ENCODE data around the gene RHOV.

Gene RHOV

GRCh38 chr15:40908095-40908494, 34.1 kb upstream of the RHOV start:
- Histone ChIP-seq H4K20me1 (peaks cover 0 to 34% (median 12%) of the 10 kb centered on the region in 11 experiments; a peak in 13 of 22 replicates), H3K4me1 (peaks cover 93 to 99% (median 98%) of the 10 kb centered on the region in 10 experiments), H3K9ac (peak overlapping the region; percentile 82 to 90 (median 85); a peak in 18 of 22 replicates), H3K27me3 (no peaks in the 10 kb centered on the region), H3K4me3 (peak overlapping the region in 6 of 10 experiments; percentile 51 to 73 (median 60); a peak in 10 of 20 replicates), H3K4me2 (peak overlapping the region; percentile 94 to 99 (median 98)), H3K9me3 (replicated peaks in 1 of 11) (no peaks in the 10 kb centered on the region), H3K27ac (peak overlapping the region in 10 of 11 experiments; percentile 86 to 98 (median 95); a peak in 20 of 22 replicates), H3K36me3 (peaks cover 8 to 24% (median 16%) of the 10 kb centered on the region in 11 experiments; a peak in 21 of 22 replicates)
- TF ChIP-seq Cebpa-rat (IDR thresholded peaks at IDR 0.05): no peak

- H3K4me1 ChIP-seq: peaks cover 95 to 100% (median 100%) of the 10 kb centered on the region in 10 experiments
- H4K20me1 ChIP-seq: peaks cover 0 to 43% (median 12%) of the 10 kb centered on the region in 11 experiments; a peak in 13 of 22 replicates
- no peaks in the 10 kb centered on the region for H3K9me3 ChIP-seq (replicated peaks in 1 of 11)
- TF ChIP-seq Cebpa-rat (IDR thresholded peaks at IDR 0.05): no peak
- H3K36me3 ChIP-seq: peaks cover 9 to 29% (median 23%) of the 10 kb centered on the region in 11 experiments; a peak in 21 of 22 replicates
- peak overlapping the region; percentile 86 to 98 (median 95) for H3K27ac ChIP-seq
- peak overlapping the region; percentile 82 to 90 (median 85) for H3K9ac ChIP-seq
- H3K27me3 ChIP-seq: no peaks in the 10 kb centered on the region
- peak overlapping the region; percentile 45 to 73 (median 60) for H3K4me3 ChIP-seq
- peak overlapping the region; percentile 94 to 99 (median 98) for H3K4me2 ChIP-seq
Observed at GRCh38 chr15:40906991-40907802, 33.2 kb upstream of the RHOV start.

- Histone ChIP-seq H3K27ac (peak overlapping the region; percentile 86 to 98 (median 95)), H3K4me1 (peaks cover 99 to 100% (median 100%) of the 10 kb centered on the region in 10 experiments), H3K27me3 (no peaks in the 10 kb centered on the region), H4K20me1 (peaks cover 0 to 44% (median 12%) of the 10 kb centered on the region in 11 experiments; a peak in 13 of 22 replicates), H3K9me3 (replicated peaks in 1 of 11) (no peaks in the 10 kb centered on the region), H3K4me2 (peak overlapping the region; percentile 94 to 99 (median 98)), H3K9ac (peak overlapping the region; percentile 82 to 90 (median 85)), H3K36me3 (peaks cover 12 to 37% (median 27%) of the 10 kb centered on the region in 11 experiments), H3K4me3 (peak overlapping the region; percentile 45 to 73 (median 60))
- no peak for TF ChIP-seq Cebpa-rat (IDR thresholded peaks at IDR 0.05)
Observed at GRCh38 chr15:40906091-40906990, 32.3 kb upstream of the RHOV start.

GRCh38 chr15:40904552-40905201, 30.6 kb upstream of the RHOV start:
- H3K4me2 ChIP-seq: peak overlapping the region; percentile 94 to 99 (median 98)
- peaks cover 29 to 54% (median 44%) of the 10 kb centered on the region in 11 experiments for H3K36me3 ChIP-seq
- peaks cover 99 to 100% (median 100%) of the 10 kb centered on the region in 10 experiments for H3K4me1 ChIP-seq

GRCh38 chr15:40902605-40903561, 28.8 kb upstream of the RHOV start:
- Histone ChIP-seq H3K9ac (peak overlapping the region; percentile 67 to 89 (median 80)), H3K27ac (peak overlapping the region in 10 of 11 experiments; percentile 64 to 98 (median 90); a peak in 21 of 22 replicates), H4K20me1 (peaks cover 0 to 78% (median 12%) of the 10 kb centered on the region in 11 experiments; a peak in 14 of 22 replicates), H3K4me1 (peaks cover 85 to 99% (median 93%) of the 10 kb centered on the region in 10 experiments), H3K36me3 (peaks cover 47 to 72% (median 62%) of the 10 kb centered on the region in 11 experiments), H3K9me3 (replicated peaks in 1 of 11) (no peaks in the 10 kb centered on the region), H3K27me3 (no peaks in the 10 kb centered on the region), H3K4me3 (peak overlapping the region; percentile 25 to 73 (median 57); a peak in 19 of 20 replicates), H3K4me2 (peak overlapping the region; percentile 94 to 99 (median 98))
- peak; percentile 85 to 100 (median 99); a peak in 21 of 22 replicates for TF ChIP-seq Cebpa-rat (IDR thresholded peaks at IDR 0.05)

More at GRCh38 chr15:40904552-40905201, 30.6 kb upstream of the RHOV start:
- Histone ChIP-seq H3K9ac (peak overlapping the region in 10 of 11 experiments; percentile 51 to 90 (median 86); a peak in 18 of 22 replicates), H3K9me3 (replicated peaks in 1 of 11) (no peaks in the 10 kb centered on the region), H4K20me1 (peaks cover 0 to 60% (median 12%) of the 10 kb centered on the region in 11 experiments; a peak in 14 of 22 replicates), H3K27me3 (no peaks in the 10 kb centered on the region), H3K27ac (peak overlapping the region in 9 of 11 experiments; percentile 33 to 98 (median 95); a peak in 17 of 22 replicates), H3K4me3 (peak overlapping the region in 6 of 10 experiments; percentile 17 to 73 (median 31); a peak in 8 of 20 replicates)
- TF ChIP-seq Cebpa-rat (IDR thresholded peaks at IDR 0.05): no peak

GRCh38 chr15:40901053-40901443, 27.0 kb upstream of the RHOV start:
- Histone ChIP-seq H3K4me2 (peak overlapping the region; percentile 94 to 99 (median 98); a peak in 20 of 22 replicates), H3K9me3 (replicated peaks in 1 of 11) (no peaks in the 10 kb centered on the region), H3K27ac (peak overlapping the region in 8 of 11 experiments; percentile 85 to 98 (median 95); a peak in 17 of 22 replicates), H3K4me3 (peak overlapping the region in 4 of 10 experiments; percentile 15 to 60 (median 39); a peak in 8 of 20 replicates), H3K4me1 (peaks cover 72 to 99% (median 87%) of the 10 kb centered on the region in 10 experiments), H3K36me3 (peaks cover 64 to 90% (median 80%) of the 10 kb centered on the region in 11 experiments), H3K9ac (peak overlapping the region in 10 of 11 experiments; percentile 31 to 88 (median 68); a peak in 13 of 22 replicates), H3K27me3 (no peaks in the 10 kb centered on the region), H4K20me1 (peaks cover 4 to 96% (median 13%) of the 10 kb centered on the region in 11 experiments; a peak in 14 of 22 replicates)
- TF ChIP-seq Cebpa-rat (IDR thresholded peaks at IDR 0.05): no peak
